Esophagus squamous epithelium (tissue), 5 donors: ENCODE results near the gene FUBP1. TPM values are rescaled to one million over a fixed set of nuclear protein-coding genes. Genes with fewer than 3 reads are reported as not detected.
A peak's percentile ranks its signal among the peaks of the same experiment; 100 is the strongest.
"Not testable (repeated sequence)": the region's sequence is repeated elsewhere in the genome, so short reads cannot be mapped to it uniquely, and the experiment has no call there.

ENCODE experiments used
- DNase-seq: peaks from one replicate; lab custom pipeline; 2025; lab: John Stamatoyannopoulos, UW
- H3K27ac ChIP-seq, 4 donors: fragments of 200-600 bp; sonication (generic); one replicate each; pipeline ENCODE4 v1.5.1; 2016 to 2019; ENCODE audit warnings: mild to moderate bottlenecking in 1 of 4
- H3K27me3 ChIP-seq, 4 donors: fragments of 200-600 bp; sonication (generic); 1 replicate in 3 of 4; 2 replicates in 1 of 4; pipeline versions ENCODE4 v1.5.1 to v1.6.0; 2017 to 2021; ENCODE audit warnings: antibody characterized with exemption in 1 of 4
- H3K36me3 ChIP-seq, 3 donors: fragments of 200-600 bp; sonication (generic); one replicate each; pipeline ENCODE4 v1.5.1; 2016 to 2019
- H3K4me1 ChIP-seq, 3 donors: fragments of 200-600 bp; sonication (generic); one replicate each; pipeline ENCODE4 v1.5.1; 2017 to 2019
- H3K4me3 ChIP-seq, 4 donors: fragments of 200-600 bp; sonication (generic); 1 replicate in 3 of 4; 2 replicates in 1 of 4; pipeline ENCODE4 v1.5.1; 2016 to 2019; ENCODE audit warnings: mild to moderate bottlenecking in 2 of 4, moderate library complexity in 1 of 4
- H3K9me3 ChIP-seq, 3 donors: fragments of 200-600 bp; sonication (generic); one replicate each; pipeline ENCODE4 v1.5.1; 2016 to 2019
- POLR2A ChIP-seq, 4 donors: fragments of 450-650 bp; IDR thresholded peaks; one replicate each; pipeline ENCODE4 v1.6.1; 2017; ENCODE audit warnings: antibody characterized with exemption in 4 of 4, mild to moderate bottlenecking in 4 of 4, moderate library complexity in 3 of 4
- WGBS, 2 donors: methylation state at CpG; one replicate each; pipeline ENCODE4 v1.1.5; 2018; 5-methylcytosine and 5-hydroxymethylcytosine counted together
- intact Hi-C: fragments of 100-400 bp; cut with DNase I; formaldehyde crosslinking; loops from one replicate; pipeline ENCODE4 v1.15.0; 2022
- total RNA-seq, 4 donors: library from RNA; depleted of rRNA; stranded (reverse); fragments of >200 nt; gene quantifications; one replicate each; pipeline ENCODE4 v1.1.0, GENCODE V29; 2016
- TF ChIP-seq, protein P1 (sequence below), 6 experiments: fragments of 450-650 bp in 4 of 6; fragments of 200-600 bp in 2 of 6; sonication (generic) in 2 of 6; IDR thresholded peaks; one replicate each; pipeline ENCODE4 v1.5.1; 2016 to 2019; ENCODE audit warnings: antibody characterized with exemption in 6 of 6, mild to moderate bottlenecking in 4 of 6, moderate library complexity in 4 of 6
- donor health status: DM: yes; HTN: yes; CAD: no.

FUBP1 gene
- total RNA-seq, 4 donors from 2014 or later = 44.6 to 103 (median 77.8) TPM

DNA sequence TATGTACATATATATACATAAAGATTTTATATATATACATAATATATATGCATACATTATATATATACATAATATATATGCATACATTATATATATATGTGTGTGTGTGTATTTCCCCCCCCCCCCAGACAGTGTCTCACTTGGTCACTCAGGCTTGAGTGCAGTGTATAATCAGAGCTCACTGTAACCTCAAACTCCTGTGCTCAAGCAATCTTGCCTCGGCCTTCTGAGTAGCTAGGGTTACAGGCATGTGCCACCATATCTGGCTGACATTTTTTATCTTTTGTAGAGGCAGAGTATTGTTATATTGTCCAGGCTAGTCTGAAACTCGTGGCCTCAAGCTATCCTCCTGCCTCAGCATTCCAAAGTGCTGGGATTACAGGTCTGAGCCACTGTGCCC, 9.0 kb upstream of the FUBP1 start:
- TF ChIP-seq POLR2A (IDR thresholded peaks at IDR 0.05) = no peak
- TF ChIP-seq, protein P1, sequence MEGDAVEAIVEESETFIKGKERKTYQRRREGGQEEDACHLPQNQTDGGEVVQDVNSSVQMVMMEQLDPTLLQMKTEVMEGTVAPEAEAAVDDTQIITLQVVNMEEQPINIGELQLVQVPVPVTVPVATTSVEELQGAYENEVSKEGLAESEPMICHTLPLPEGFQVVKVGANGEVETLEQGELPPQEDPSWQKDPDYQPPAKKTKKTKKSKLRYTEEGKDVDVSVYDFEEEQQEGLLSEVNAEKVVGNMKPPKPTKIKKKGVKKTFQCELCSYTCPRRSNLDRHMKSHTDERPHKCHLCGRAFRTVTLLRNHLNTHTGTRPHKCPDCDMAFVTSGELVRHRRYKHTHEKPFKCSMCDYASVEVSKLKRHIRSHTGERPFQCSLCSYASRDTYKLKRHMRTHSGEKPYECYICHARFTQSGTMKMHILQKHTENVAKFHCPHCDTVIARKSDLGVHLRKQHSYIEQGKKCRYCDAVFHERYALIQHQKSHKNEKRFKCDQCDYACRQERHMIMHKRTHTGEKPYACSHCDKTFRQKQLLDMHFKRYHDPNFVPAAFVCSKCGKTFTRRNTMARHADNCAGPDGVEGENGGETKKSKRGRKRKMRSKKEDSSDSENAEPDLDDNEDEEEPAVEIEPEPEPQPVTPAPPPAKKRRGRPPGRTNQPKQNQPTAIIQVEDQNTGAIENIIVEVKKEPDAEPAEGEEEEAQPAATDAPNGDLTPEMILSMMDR (IDR thresholded peaks at IDR 0.05) = no peak
- Histone ChIP-seq H3K27ac (no peak overlapping the region), H3K36me3 (peaks cover 0 to 5% (median 3%) of the 10 kb centered on the region in 3 donors), H3K4me3 (no peak overlapping the region), H3K9me3 (no peaks in the 10 kb centered on the region), H3K4me1 (peaks cover 0 to 4% (median 0%) of the 10 kb centered on the region in 3 donors), H3K27me3 (no peaks in the 10 kb centered on the region)
- 87 to 91% methylated on average over 2 of the region's 2 CpGs for WGBS, 2 donors
- intact Hi-C loops = no loop called here
- no peak for DNase-seq

DNA sequence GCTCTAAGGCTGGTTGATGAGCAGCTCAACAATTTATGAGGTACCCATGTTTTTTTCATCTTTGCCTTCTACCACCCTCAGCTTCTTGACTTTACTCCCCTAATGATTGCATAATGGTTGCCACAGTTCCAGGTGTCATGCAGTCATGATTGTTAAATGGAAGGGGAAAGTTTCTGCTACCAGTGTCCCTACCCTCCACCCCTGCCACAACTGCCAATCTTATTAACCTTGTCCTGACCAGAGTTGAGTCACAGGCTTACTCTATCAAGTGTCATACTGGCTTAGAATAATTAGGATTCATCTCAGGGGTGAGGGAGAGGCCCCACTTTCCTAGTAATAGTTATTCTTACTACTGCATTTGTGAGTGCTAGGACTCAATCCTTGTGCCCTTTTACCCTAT, 7.9 kb upstream of the FUBP1 start:
- no peaks in the 10 kb centered on the region for H3K9me3 ChIP-seq
- peaks cover 0 to 5% (median 0%) of the 10 kb centered on the region in 3 donors for H3K4me1 ChIP-seq
- no peaks in the 10 kb centered on the region for H3K36me3 ChIP-seq
- H3K4me3 ChIP-seq = no peak overlapping the region
- intact Hi-C loops = no loop called here
- no peaks in the 10 kb centered on the region for H3K27me3 ChIP-seq
- no peak overlapping the region for H3K27ac ChIP-seq
- TF ChIP-seq POLR2A (IDR thresholded peaks at IDR 0.05) = no peak
- TF ChIP-seq, protein P1 (IDR thresholded peaks at IDR 0.05) = no peak
- DNase-seq = no peak

DNA sequence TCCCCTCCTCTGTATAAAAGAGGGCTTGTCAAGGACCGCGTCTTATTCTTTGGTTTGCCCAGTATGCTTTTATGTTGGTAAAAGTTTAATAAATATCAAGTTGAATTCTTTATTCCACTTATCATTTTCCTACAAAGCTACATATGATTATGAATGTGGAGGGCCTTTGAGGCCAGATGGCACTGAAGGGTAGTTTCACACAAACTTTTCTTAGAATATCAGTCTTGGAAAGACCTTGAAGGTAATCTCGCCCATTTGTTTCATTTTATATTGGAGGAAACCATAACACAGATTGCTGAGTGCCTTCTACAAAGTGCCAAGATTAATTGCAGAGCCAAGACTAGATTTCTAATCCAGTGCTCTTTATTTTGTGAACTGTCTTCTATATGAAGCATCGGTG, 5.8 kb upstream of the FUBP1 start:
- DNase-seq = no peak
- TF ChIP-seq POLR2A (IDR thresholded peaks at IDR 0.05) = no peak
- TF ChIP-seq, protein P1 (IDR thresholded peaks at IDR 0.05) = no peak
- no peaks in the 10 kb centered on the region for H3K27me3 ChIP-seq
- no peaks in the 10 kb centered on the region for H3K9me3 ChIP-seq
- no peaks in the 10 kb centered on the region for H3K36me3 ChIP-seq
- WGBS, 2 donors = 90 to 93% methylated on average over 4 of the region's 4 CpGs
- peaks cover 0 to 23% (median 11%) of the 10 kb centered on the region in 3 donors for H3K4me1 ChIP-seq
- intact Hi-C loops = no loop called here
- H3K4me3 ChIP-seq = no peak overlapping the region
- H3K27ac ChIP-seq = no peak overlapping the region

DNA sequence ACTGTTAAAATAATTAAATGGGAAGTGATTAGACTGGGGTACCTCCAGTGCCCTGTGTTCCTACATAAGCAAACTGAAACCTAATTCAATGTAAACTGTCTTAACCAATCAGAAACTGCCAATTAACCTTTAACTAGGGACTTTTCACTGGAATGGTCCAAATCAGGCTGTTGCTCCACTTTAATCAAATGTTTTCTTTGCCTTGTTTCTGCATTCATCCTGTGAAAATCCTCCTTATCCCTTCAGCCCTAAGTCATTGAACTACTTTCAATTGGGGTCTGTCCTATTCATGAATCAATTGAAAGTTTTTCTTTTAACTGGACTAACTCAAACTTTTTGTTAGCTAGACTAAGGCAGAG, 5.1 kb upstream of the FUBP1 start:
- Histone ChIP-seq H3K9me3 (no peaks in the 10 kb centered on the region), H3K4me3 (no peak overlapping the region), H3K36me3 (no peaks in the 10 kb centered on the region), H3K27ac (peak overlapping the region in 1 of 4 donors; percentile 24), H3K4me1 (peaks cover 0 to 24% (median 11%) of the 10 kb centered on the region in 3 donors), H3K27me3 (no peaks in the 10 kb centered on the region)
- DNase-seq = no peak
- intact Hi-C loops = no loop called here
- TF ChIP-seq, protein P1 (IDR thresholded peaks at IDR 0.05) = no peak
- no peak for TF ChIP-seq POLR2A (IDR thresholded peaks at IDR 0.05)

DNA sequence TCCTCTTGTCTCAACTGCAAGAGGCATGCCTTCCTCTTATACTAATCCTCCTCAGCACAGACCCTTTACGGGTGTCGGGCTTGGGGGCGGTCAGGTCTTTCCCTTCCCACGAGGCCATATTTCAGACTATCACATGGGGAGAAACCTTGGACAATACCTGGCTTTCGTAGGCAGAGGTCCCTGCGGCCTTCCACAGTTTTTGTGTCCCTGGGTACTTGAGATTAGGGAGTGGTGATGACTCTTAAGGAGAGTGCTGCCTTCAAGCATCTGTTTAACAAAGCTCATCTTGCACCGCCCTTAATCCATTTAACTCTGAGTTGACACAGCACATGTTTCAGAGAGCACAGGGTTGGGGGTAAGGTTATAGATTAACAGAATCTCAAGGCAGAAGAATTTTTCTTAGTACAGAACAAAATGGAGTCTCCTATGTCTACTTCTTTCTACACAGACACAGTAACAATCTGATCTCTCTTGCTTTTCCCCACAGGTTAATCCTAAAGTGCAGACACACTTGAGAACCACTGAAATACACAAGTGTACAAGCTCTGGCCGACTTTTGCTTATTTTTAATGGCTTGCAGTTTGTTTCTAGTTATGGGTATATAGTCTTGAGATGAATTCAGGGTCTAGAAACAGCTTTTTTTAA, 4.6 kb upstream of the FUBP1 start:
- WGBS, 2 donors = 80 to 81% methylated on average over 1 to 8 of the region's 8 CpGs
- H3K36me3 ChIP-seq, H3K27me3 ChIP-seq, H3K4me3 ChIP-seq, intact Hi-C loops, H3K9me3 ChIP-seq, DNase-seq: not testable (repeated sequence)
- Histone ChIP-seq H3K4me1 (peaks cover 0 to 24% (median 11%) of the 10 kb centered on the region in 3 donors), H3K27ac (peak overlapping the region in 1 of 4 donors; percentile 24)
